GM08714 (cell line): Measurements from ENCODE around the gene PGC.

Experiments used
- H3K4me3 ChIP-seq: fragments of 200-500 bp; sonication (Bioruptor generic); 2 replicates; pipeline ENCODE4 v1.5.1; 2014; ENCODE audit warnings: mild to moderate bottlenecking, low read length, inconsistent platforms
- ZNF274 ChIP-seq: IDR thresholded peaks from 2 replicates; pipeline ENCODE4 v1.6.1; 2012; ENCODE audit warnings: mild to moderate bottlenecking, low read depth, low read length

The PGC gene

GRCh38 chr6:41700463-41701347 is 46.5 kb downstream of the PGC start:
- no peak for TF ChIP-seq ZNF274
- H3K4me3 ChIP-seq: no peak overlapping the region

GRCh38 chr6:41699063-41699462 is 48.1 kb downstream of the PGC start:
- no peak overlapping the region for H3K4me3 ChIP-seq
- TF ChIP-seq ZNF274: no peak

GRCh38 chr6:41697861-41698781 is 49.1 kb downstream of the PGC start:
- H3K4me3 ChIP-seq: no peak overlapping the region
- no peak for TF ChIP-seq ZNF274

- TF ChIP-seq ZNF274: no peak
- no peak overlapping the region for H3K4me3 ChIP-seq
These were observed 50.4 kb downstream of the PGC start for GRCh38 chr6:41696788-41697187.

- no peak overlapping the region for H3K4me3 ChIP-seq
- TF ChIP-seq ZNF274: no peak
These were observed 51.4 kb downstream of the PGC start for GRCh38 chr6:41695825-41696224.

DNA sequence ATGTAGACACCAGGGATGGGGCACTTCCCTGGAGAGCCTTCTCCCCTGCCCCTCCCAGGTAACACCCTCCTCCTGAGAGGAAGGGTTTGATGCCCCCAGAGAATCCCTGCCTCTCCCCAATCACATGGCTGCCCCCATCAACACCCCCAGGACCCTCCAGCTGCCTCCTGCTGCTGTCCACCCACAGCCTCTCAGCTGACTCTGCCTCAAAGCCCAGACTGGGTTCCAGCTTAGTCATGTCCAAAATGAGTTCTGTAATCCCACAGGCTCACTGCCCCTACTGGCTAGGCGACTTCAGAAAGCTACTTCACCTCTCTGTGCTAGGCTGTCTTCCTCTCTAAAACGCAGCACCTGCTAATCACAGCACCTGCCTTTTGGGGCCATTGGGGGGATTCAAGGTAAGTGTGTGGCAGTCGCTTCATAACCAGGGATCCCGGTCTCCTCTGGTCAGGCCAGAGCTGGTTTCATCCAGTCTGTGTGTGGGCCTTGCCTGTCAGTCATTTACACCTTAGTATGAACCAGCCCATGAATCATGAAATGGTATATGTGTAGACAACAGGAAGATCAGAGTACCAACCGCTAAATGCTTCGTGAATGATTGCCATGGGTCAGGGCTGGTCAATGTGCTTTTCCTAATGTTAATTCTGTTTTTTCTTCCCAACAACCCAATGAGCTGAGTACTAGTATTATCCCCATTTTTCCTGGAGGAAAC is 52.2 kb downstream of the PGC start:
- H3K4me3 ChIP-seq: no peak overlapping the region
- no peak for TF ChIP-seq ZNF274

DNA sequence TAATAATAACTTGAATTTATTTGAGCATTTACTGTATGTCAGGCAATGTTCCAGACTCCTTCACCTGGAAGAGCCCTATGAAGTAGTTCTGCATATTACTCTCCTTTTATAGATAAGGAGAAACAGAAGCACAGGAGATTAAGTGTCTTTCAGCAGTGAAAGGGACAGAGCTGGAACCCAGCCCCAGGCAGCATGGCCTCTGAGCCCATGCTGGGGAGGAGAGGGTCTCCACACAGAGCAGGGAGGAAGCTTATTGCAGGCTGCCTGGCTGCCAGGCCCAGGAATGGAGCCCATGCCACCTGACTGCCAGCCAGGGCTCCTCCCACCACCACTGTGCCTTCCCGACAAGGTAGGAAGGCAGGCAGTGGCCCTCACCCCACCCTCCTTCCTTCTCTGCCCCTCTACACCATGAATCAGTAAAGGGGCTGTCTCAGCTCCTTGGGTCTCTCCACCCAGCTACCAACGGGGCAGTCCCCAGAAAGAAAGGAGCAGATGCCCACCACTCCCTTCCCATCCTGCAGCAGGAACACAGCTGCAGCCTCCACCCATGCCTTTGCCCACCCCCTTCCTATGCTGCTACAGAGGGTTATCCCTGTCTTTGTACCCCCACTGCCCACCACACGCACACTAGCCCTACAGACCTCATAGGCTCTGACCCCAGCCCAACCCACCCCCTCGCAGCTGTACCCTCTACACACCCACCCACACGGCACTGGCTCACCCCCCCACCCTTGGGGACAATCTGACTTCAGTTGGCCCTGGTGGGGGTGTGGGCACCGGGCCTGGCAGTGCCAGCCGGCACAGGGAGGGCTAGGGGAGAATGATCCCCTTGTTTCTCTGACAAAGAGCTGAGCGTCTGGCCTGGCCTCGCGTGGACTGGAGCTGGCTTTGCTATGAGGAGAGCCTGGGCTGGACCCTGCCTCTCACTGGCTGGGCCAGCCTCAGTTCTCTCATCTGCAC is 53.6 kb downstream of the PGC start:
- TF ChIP-seq ZNF274: no peak
- H3K4me3 ChIP-seq: no peak overlapping the region

- H3K4me3 ChIP-seq: no peak overlapping the region
- no peak for TF ChIP-seq ZNF274
These were observed 54.5 kb downstream of the PGC start for GRCh38 chr6:41692730-41693129.

DNA sequence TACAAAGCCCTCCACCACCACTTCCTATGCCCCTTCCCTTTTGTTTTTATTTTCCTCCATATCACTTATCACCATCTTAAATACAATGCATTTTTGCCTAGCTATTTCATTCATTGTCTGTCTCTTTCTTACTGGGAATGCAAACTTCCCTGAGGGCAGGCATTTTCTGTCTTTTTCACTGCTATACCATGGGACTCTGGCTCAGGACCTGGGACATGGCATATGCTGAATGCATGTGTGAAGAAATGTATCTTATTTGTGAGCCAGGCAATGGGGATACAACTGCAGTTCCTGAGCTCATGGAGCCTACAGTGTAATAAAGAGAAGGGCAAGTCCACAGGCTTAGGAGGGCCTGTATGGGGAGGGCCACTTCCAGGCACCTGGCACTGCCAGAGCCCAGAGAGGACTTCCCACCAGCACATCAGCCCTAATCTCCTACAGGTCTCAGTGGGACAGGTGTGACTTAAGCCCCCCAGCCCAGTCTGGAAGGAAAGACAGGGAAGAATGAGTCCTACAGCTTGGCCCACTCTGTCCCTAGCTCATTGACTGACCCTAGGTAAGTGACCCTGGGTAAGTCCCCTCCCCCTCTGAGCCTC is 55.0 kb downstream of the PGC start:
- no peak for TF ChIP-seq ZNF274
- no peak overlapping the region for H3K4me3 ChIP-seq

DNA sequence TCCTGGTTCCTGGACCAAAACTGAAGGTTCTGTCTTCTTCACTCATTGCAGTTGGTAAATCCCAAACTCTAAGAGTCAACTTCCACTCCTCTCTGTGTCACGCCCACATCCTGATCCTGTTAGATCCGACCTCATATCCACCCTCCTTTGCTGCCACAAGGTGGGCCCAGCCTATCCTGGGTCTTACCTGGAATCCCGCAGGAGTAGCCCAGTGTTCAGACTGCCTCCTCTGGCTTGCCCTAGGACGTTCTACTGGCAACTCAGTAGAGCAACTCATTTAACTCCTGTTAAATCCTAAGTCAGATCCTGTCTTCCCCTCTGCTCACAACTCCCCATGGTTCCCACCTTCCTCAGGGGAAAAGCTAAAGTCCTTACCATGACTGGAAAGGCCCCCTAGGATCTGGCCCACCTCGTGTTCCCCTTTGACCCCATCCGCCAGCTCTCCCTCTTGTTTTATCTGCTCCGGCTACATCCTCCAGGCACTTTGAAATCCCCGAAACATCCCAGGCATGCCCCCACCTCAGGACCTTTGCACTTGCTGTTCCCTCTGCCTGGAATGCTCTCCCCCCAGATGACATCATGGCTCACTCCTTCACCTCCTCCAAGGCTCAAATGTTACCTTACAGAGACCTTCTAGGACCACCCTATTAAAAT is 55.6 kb downstream of the PGC start:
- no peak overlapping the region for H3K4me3 ChIP-seq
- no peak for TF ChIP-seq ZNF274

DNA sequence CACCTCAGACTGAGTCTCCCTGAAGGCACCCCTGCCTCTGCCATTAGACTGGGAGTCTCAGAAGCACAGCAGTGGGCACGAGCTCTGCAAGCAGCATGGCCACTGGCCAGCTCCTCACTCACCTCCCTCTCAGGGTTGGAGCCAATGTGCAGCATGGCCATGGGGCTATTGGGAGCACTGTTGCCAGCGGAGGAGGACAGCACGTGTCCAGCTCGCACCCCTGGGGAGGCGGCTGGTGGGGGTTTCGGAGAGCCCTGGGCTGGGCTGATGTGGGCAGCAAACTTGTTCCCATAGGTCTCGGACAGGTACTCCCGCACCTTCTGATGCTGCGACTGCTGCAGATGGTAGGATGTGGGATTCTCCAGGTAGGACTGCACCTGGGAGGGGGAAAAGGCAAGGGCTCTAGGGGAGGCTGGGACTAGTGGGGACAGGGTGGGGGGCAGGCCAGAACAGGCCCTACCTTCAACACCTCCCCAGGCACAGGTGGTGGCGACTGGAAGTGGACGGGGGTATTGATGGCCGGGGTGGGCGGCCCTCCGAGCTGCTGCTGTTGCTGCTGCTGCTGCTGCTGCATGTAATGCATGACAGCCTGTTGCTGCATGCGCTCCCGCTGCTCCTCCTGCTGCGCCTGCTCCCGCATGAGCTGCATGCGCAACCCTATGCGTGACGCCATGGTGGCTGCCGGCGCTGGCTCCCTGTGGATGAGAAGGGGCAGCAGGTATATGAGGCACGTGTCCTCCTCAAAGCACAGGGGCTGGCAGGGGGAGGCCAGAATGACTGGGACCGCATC is 56.5 kb downstream of the PGC start:
- H3K4me3 ChIP-seq: no peak overlapping the region

More for the DNA sequence above, 56.5 kb downstream of the PGC start:
- no peak for TF ChIP-seq ZNF274
